AG10803 (cell line): ENCODE results near the gene GEMIN7.

Experiments used
- DNase-seq: peaks from one replicate; pipeline ENCODE4 v3.0.0; 2010; ENCODE audit warnings: low read depth
- H3K4me3 ChIP-seq: 2 replicates; pipeline ENCODE4 v1.5.1; 2011; ENCODE audit warnings: mild to moderate bottlenecking, low read length, control low read depth
- TF ChIP-seq, protein P1 (sequence below): conservative IDR thresholded peaks from 2 replicates; pipeline ENCODE4 v1.5.1; 2011; ENCODE audit warnings: mild to moderate bottlenecking, low read length, control low read depth, inconsistent platforms

The GEMIN7 gene

DNA sequence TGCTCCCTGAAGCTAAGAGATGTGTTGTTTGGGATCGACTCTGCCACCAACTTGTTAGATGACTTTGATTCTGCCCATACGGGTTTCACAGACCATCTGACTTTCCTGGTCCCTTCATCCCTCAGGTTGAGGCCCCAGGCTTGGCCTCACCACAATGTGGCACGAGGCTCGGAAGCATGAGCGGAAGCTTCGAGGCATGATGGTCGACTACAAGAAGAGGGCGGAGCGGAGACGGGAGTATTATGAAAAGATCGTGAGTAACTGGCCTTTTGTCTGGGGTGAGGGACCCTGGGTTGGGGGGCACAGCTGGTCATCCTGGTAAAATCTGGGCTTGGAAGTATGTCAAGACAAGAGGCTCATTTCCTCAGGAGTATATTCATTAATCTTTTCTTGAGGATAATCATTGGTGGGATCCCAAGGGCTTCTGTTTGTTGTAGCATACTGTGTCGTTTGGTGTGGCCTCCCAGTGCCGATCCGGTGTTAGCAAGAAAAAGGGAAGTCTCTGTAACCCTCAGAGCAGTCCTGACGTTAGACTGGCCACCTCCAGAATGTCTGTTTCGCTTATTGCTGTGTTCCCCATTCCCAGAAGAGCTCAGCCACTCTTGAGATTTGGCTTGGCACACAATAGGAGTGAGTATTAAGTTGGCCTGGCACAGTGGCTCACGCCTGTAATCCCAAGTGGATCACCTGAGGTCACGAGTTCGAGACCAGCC, 38.8 kb upstream of the GEMIN7 start:
- no peak for DNase-seq
- H3K4me3 ChIP-seq, result peak overlapping the region; percentile 98

DNA sequence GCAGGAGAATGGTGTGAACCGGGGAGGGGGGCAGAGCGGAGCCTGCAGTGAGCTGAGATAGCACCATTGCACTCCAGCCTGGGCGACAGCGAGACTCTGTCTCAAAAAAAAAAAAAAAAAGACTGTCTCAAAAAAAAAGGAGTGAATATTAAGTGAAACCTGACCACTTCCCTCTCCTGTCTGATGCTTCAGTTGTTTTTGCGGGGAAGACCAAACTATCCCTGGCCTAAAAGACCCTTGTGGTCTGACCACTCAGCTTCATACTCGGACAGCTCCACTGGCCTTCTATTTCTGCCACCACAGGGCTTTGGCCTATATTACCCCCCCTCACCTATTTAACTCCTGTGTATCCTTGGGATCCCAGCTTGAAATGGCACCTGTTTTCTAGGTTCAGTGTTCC, 37.9 kb upstream of the GEMIN7 start:
- H3K4me3 ChIP-seq, result no peak overlapping the region
- TF ChIP-seq, protein P1, sequence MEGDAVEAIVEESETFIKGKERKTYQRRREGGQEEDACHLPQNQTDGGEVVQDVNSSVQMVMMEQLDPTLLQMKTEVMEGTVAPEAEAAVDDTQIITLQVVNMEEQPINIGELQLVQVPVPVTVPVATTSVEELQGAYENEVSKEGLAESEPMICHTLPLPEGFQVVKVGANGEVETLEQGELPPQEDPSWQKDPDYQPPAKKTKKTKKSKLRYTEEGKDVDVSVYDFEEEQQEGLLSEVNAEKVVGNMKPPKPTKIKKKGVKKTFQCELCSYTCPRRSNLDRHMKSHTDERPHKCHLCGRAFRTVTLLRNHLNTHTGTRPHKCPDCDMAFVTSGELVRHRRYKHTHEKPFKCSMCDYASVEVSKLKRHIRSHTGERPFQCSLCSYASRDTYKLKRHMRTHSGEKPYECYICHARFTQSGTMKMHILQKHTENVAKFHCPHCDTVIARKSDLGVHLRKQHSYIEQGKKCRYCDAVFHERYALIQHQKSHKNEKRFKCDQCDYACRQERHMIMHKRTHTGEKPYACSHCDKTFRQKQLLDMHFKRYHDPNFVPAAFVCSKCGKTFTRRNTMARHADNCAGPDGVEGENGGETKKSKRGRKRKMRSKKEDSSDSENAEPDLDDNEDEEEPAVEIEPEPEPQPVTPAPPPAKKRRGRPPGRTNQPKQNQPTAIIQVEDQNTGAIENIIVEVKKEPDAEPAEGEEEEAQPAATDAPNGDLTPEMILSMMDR, result no peak
- no peak for DNase-seq

More for the DNA sequence above, 38.8 kb upstream of the GEMIN7 start:
- TF ChIP-seq, protein P1, result no peak

DNA sequence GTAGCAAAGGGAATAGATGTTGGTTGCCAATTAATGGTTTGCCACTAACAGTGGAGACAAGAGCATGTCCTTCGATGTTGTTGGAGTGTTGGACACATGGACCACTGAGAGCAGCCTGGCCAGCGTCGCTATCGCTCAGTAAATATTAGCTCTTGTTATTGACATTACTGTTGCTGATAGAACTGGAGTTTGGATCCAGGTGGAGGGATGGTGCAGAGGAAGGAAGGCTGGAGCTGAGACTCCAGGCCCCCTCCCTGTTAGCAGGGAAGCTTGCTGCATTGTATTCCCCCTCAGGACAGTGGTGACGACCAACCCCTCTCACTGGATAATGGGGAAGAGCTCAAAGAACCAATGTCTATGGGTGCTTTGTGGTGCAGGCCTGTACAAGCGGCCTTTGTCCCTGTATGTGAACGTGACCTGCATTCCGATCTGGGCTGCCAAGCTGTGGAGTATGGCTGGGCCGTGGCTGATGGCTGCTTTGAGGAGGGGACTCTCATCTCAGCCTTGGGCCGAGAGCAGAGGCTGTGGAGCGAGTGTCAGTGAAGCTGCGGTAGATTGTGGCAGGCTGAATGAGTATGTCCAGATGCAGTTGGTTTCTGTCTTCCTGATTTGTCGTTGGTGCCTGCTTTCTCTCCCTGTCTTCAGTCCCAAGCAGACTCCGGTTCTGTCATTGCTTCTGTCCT, 33.2 kb upstream of the GEMIN7 start:
- DNase-seq, result no peak
- no peak overlapping the region for H3K4me3 ChIP-seq
- TF ChIP-seq, protein P1, result no peak

DNA sequence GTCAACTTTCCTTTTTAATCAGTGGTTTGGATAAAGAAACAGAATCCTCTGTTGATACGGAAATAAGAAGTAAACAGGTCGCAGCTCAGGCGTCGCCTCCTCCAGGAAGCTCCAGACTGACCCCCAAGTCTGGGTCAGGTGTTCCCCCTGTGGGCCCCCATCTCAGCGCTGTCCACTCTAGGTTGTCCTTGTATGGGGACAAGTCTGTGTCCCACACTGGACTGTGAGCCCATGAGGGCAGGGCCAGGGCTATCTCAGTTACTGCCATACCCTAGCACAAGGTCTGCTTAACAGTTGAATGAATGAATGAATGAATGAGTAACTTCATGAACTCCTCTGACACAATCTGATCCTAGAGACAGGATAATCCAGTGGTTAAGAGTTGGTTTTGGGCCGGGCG, 32.7 kb upstream of the GEMIN7 start:
- DNase-seq, result no peak
- TF ChIP-seq, protein P1, result no peak
- no peak overlapping the region for H3K4me3 ChIP-seq

DNA sequence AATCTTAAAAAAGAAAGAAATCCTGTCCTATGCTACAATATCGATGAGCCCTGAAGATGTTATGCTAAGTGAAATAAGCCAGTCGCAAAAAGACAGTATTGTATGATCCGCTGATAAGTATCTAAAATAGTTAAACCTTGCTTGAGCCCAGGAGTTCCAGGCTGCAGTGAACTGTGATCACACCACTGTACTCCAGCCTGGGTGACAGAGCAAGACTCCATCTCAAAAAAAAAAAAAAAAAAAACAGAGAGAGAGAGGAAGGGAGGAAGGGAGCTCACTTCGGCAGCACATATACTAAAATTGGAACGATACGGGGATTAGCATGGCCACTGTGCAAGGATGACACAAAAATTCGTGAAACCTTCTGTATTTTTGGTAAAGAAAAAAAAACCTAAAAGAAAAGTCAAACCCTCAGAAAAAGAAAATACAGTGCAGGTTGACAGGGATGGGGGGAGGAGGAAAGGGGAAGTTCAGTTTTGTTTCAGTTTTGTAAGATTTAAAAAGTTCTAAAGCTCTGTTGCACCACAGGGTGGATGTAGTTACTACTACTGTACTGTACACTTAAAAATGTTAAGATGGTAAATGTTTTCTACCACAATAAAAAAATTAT, 31.8 kb upstream of the GEMIN7 start:
- H3K4me3 ChIP-seq, result no peak overlapping the region
- no peak for DNase-seq
- TF ChIP-seq, protein P1, result no peak

DNA sequence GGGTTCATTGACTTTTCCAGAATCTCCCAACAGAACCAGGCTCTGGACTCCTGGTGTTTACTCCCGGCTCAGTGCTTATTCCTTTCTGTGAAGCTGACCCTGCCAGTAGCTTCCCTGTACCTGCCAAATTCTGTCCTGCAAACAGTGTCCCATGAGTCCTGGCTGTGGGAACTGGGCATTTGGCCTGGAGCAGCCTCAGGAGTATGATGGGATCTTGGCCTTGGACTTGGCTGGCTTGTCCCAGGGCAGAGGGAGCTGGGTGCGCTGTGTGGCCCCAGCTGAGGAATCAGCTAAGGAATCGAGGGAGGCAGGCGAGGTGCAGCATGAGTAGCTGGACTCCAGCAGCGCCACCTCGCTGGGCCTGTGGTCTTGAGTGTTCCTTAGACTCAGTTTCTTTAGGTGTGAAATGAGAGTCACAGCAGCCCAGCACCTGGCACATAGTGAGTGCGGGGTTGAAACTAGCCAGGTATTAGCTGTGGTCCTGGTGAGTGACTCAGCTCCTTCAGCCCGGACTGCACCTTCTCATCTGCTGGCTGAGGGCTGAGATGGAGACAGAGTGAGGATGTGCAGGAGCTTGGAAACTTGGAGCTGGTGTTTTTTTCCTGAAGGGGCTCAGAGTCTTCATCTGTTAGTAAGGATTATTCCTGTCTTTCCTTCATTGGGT, 29.9 kb upstream of the GEMIN7 start:
- TF ChIP-seq, protein P1, result no peak
- H3K4me3 ChIP-seq, result no peak overlapping the region
- no peak for DNase-seq
